Measurements from ENCODE around the gene NOX4. TPM values are rescaled to one million over a fixed set of nuclear protein-coding genes. Genes with fewer than 3 reads are reported as not detected.
A peak's percentile ranks its signal among the peaks of the same experiment; 100 is the strongest.

NOX4 gene
- total and polyA plus RNA-seq, 2 of the 8 experiments (the other 6 are each of a cell fraction or from before 2014, with no cell fraction given) = 2.0 to 2.3 TPM

DNA sequence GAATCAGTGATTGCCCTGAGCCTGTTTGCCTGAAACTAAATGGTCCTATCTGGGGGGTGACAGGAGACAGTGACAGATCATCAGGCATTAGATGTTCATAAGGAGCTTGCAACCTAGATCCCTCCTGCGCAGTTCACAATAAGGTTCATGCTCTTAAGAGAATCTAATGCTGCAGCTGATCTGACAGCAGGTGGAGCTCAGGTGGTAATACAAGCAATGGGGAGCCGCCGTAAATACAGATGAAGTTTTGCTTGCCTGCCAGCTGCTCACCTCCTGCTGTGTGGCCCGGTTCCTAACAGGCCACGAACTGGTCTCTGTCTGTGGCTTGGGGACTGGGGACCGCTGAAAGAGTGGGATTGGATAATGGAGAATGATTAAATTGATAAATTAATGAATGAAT lies 14.0 kb downstream of the NOX4 start:
- ChIA-PET POLR2A (ENCODE audit: partially characterized antibody) (no interaction called here), CTCF (ENCODE audit: partially characterized antibody) (interaction anchor here (0.6 to 1.5 kb wide), 3 partner anchors 11 to 277 kb away, joined by 3 to 4 read pairs (median 3); no protein-coding TSS in a partner anchor)
- Histone ChIP-seq H3K27me3 (replicated peaks in 1 of 4; ENCODE audit: control insufficient read depth in 3 of 4, extremely low read depth in 1 of 4, insufficient read depth in 3 of 4, low read length in 3 of 4) (no peaks in the 10 kb centered on the region), H2AFZ (ENCODE audit: low read length) (no peak overlapping the region), H3K4me1 (replicated peaks in 1 of 4; ENCODE audit: control insufficient read depth in 3 of 4, insufficient read depth in 4 of 4, low read length in 3 of 4) (peaks cover 0 to 4% (median under 1%) of the 10 kb centered on the region in 4 experiments; a peak in 3 of 7 replicates), H3K9ac (replicated peaks in 1 of 4; ENCODE audit: extremely low read depth in 1 of 4, low read depth in 3 of 4, low read length in 3 of 4) (no peak overlapping the region), H2BK5ac (ENCODE audit: low read depth, low read length) (no peak overlapping the region), H2BK120ac (replicated peaks; ENCODE audit: low read depth, low read length) (no peak overlapping the region), H4K5ac (ENCODE audit: insufficient read length, low read depth, low read length) (no peak overlapping the region), H3K14ac (ENCODE audit: insufficient read length) (no peak overlapping the region), H3K9me3 (ENCODE audit: insufficient read depth in 2 of 2, low read depth in 1 of 2, low read length in 1 of 2) (no peaks in the 10 kb centered on the region), H3K23ac (ENCODE audit: insufficient read length) (no peak overlapping the region), H3K79me2 (ENCODE audit: control insufficient read depth in 1 of 2, insufficient read depth in 2 of 2, low read length in 2 of 2) (no peaks in the 10 kb centered on the region), H2BK20ac (ENCODE audit: low read length) (no peak overlapping the region), H4K8ac (ENCODE audit: extremely low read depth, insufficient read depth, low read length) (no peak overlapping the region), H3K23me2 (ENCODE audit: low read depth, low read length) (no peaks in the 10 kb centered on the region), H3K27ac (ENCODE audit: low read depth, low read length) (no peak overlapping the region), H3K36me3 (ENCODE audit: control insufficient read depth in 2 of 4, insufficient read depth in 4 of 4, low read length in 3 of 4) (no peaks in the 10 kb centered on the region), H2AK5ac (ENCODE audit: low read depth, low read length) (no peak overlapping the region), H2BK12ac (ENCODE audit: low read depth, low read length) (no peak overlapping the region), H3K79me1 (ENCODE audit: low read depth, low read length) (no peaks in the 10 kb centered on the region), H3K4ac (replicated peaks; ENCODE audit: insufficient read length, low read depth, low read length) (no peak overlapping the region), H2BK15ac (ENCODE audit: low read length) (no peak overlapping the region), H4K20me1 (replicated peaks in 1 of 2; ENCODE audit: control insufficient read depth in 1 of 2, insufficient read depth in 2 of 2, low read length in 2 of 2) (no peaks in the 10 kb centered on the region), H3K4me2 (ENCODE audit: insufficient read depth in 1 of 2, low read depth in 2 of 2, low read length in 2 of 2) (peak overlapping the region in 1 of 2 experiments; percentile 8; a peak in 2 of 4 replicates), H3K56ac (replicated peaks; ENCODE audit: insufficient read length, low read depth, low read length) (no peak overlapping the region), H3K4me3 (ENCODE audit: extremely low read depth in 1 of 4, insufficient read depth in 2 of 4, low read depth in 3 of 4, low read length in 4 of 4) (no peak overlapping the region), H3K18ac (ENCODE audit: extremely low read depth, low read length) (no peak overlapping the region), H4K91ac (replicated peaks; ENCODE audit: insufficient read length, low read length) (no peak overlapping the region)
- no peak for FAIRE-seq
- 50% methylated on average over 6 of the region's 6 CpGs; no CpG with 5 or more reads in 1 of the 2 experiments for WGBS, 2 experiments (ENCODE audit: extremely low coverage in 1 of 2, insufficient coverage in 1 of 2, insufficient read length in 1 of 2, insufficient replicate concordance in 2 of 2, low coverage in 1 of 2, low lambda C conversion rate in 2 of 2, missing lambda C conversion rate in 1 of 2)
- peak; percentile 87 for TF ChIP-seq TCF12 (IDR thresholded peaks at IDR 0.05; ENCODE audit: low read depth, low read length)
- no peak for TF ChIP-seq CBX5 (IDR thresholded peaks at IDR 0.05; ENCODE audit: low read depth, low read length)
- TF ChIP-seq RAD21 (IDR thresholded peaks at IDR 0.05 in 1 of 2, conservative IDR thresholded peaks at IDR 0.05 in 1 of 2; ENCODE audit: low read depth in 2 of 2, low read length in 2 of 2) = peak; percentile 36 to 45; a peak in 2 of 4 replicates
- TF ChIP-seq JUN (IDR thresholded peaks at IDR 0.05; ENCODE audit: low read depth, low read length) = no peak
- TF ChIP-seq, protein P1, sequence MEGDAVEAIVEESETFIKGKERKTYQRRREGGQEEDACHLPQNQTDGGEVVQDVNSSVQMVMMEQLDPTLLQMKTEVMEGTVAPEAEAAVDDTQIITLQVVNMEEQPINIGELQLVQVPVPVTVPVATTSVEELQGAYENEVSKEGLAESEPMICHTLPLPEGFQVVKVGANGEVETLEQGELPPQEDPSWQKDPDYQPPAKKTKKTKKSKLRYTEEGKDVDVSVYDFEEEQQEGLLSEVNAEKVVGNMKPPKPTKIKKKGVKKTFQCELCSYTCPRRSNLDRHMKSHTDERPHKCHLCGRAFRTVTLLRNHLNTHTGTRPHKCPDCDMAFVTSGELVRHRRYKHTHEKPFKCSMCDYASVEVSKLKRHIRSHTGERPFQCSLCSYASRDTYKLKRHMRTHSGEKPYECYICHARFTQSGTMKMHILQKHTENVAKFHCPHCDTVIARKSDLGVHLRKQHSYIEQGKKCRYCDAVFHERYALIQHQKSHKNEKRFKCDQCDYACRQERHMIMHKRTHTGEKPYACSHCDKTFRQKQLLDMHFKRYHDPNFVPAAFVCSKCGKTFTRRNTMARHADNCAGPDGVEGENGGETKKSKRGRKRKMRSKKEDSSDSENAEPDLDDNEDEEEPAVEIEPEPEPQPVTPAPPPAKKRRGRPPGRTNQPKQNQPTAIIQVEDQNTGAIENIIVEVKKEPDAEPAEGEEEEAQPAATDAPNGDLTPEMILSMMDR (IDR thresholded peaks at IDR 0.05; ENCODE audit: control extremely low read depth in 1 of 3, insufficient read depth in 1 of 3, low read depth in 1 of 3, low read length in 3 of 3) = peak in 2 of 3 experiments; percentile 11 to 23; a peak in 2 of 4 replicates
- DNase-seq (ENCODE audit: low read depth in 1 of 2, low spot score in 2 of 2) = no peak

Data from H1 (cell line).